ENCODE data around the gene KIAA1671.

GRCh38 chr22:25021976-25022711 lies 69.6 kb downstream of the KIAA1671 start:
- TF ChIP-seq CTCF (IDR thresholded peaks at IDR 0.05) (no peak), POLR2A (IDR thresholded peaks at IDR 0.05) (no peak), POLR2AphosphoS5 (IDR thresholded peaks at IDR 0.05) (no peak), EP300 (IDR thresholded peaks at IDR 0.05; ENCODE audit: low read depth) (no peak)

Measured in transverse colon (tissue), 4 donors.